ENCODE measurements around the gene SLC47A1. TPM values are rescaled to one million over a fixed set of nuclear protein-coding genes. Genes with fewer than 3 reads are reported as not detected.

SLC47A1 gene
- total and polyA plus RNA-seq, 2 of the 13 experiments (the other 11 are each of a cell fraction or from before 2014, with no cell fraction given): 42.1 to 67.5 TPM

DNA sequence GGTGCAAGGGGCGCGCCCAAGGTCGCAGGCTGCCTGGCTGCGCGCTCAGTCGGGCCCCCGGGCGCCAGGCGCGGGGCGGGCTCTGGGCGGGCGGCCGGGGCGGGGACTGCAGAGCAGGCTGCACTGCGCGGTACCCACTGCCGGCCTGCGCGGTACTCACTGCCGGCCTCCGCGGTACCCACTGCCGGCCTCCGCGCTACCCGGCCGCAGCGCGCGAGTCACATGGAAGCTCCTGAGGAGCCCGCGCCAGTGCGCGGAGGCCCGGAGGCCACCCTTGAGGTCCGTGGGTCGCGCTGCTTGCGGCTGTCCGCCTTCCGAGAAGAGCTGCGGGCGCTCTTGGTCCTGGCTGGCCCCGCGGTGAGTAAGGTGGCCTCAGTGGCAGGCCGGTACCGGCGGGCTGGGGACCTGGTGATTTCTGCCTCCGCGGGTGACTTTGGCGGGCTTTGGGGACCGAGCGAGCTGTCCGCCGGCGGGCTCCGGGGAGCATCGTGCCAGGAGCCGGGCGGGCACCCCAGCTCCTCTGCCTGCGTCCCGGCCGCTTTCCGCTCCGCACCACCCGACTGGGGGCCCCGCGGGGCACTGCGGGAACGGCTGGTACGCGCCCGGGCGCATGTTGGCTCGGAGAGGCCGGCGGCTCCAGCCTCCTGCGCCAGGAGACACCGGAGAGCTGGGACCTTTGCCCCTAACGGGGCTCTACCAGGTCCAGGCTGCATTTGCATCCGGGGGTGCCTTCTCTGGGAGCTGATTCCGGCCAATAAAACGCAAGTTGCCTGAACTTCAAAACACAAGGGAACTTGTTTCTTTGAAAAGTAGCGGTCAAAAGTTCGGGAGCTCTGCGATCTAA is at the start of gene SLC47A1 (continued):
- TF ChIP-seq ZNF282 (IDR thresholded peaks at IDR 0.05; ENCODE audit: partially characterized antibody) (no peak), ZNF34 (CRISPR knock-in tag; IDR thresholded peaks at IDR 0.05; ENCODE audit: borderline replicate concordance) (no peak), MED1 (CRISPR knock-in tag; IDR thresholded peaks at IDR 0.05) (0 out of 2 replicates have a peak, but pooled peaks have one; percentile 28), EZH2 (conservative IDR thresholded peaks at IDR 0.05; ENCODE audit: low read depth, low read length) (no peak), NCOA5 (CRISPR knock-in tag; IDR thresholded peaks at IDR 0.05) (no peak), GTF2F1 (IDR thresholded peaks at IDR 0.05; ENCODE audit: low read length) (no peak), FOXC1 (CRISPR knock-in tag; IDR thresholded peaks at IDR 0.05; ENCODE audit: borderline replicate concordance) (no peak; the same call in 1 of the 2 replicates), ELF3 (CRISPR knock-in tag; IDR thresholded peaks at IDR 0.05) (no peak), NFAT5 (CRISPR knock-in tag; IDR thresholded peaks at IDR 0.05) (no peak), NFRKB (IDR thresholded peaks at IDR 0.05) (no peak), MNT (IDR thresholded peaks at IDR 0.05) (no peak), POGZ (CRISPR knock-in tag; IDR thresholded peaks at IDR 0.05) (peak; percentile 64), TGIF2 (CRISPR knock-in tag; IDR thresholded peaks at IDR 0.05) (no peak), SIX1 (CRISPR knock-in tag; IDR thresholded peaks at IDR 0.05; ENCODE audit: borderline replicate concordance) (0 out of 2 replicates have a peak, but pooled peaks have one; percentile 9), MAFK (conservative IDR thresholded peaks at IDR 0.05 in 1 of 2, IDR thresholded peaks at IDR 0.05 in 1 of 2; ENCODE audit: low read length in 2 of 2) (no peak), ZNF747 (CRISPR knock-in tag; IDR thresholded peaks at IDR 0.05; ENCODE audit: borderline replicate concordance) (no peak)
- TF ChIP-seq, protein P1, sequence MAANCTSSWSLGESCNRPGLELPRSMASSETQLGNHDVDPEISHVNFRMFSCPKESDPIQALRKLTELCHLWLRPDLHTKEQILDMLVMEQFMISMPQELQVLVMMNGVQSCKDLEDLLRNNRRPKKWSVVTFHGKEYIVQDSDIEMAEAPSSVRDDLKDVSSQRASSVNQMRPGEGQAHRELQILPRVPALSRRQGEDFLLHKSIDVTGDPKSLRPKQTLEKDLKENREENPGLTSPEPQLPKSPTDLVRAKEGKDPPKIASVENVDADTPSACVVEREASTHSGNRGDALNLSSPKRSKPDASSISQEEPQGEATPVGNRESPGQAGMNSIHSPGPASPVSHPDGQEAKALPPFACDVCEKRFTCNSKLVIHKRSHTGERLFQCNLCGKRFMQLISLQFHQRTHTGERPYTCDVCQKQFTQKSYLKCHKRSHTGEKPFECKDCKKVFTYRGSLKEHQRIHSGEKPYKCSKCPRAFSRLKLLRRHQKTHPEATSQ (CRISPR knock-in tag; IDR thresholded peaks at IDR 0.05; ENCODE audit: borderline replicate concordance): no peak
- TF ChIP-seq, protein P2, sequence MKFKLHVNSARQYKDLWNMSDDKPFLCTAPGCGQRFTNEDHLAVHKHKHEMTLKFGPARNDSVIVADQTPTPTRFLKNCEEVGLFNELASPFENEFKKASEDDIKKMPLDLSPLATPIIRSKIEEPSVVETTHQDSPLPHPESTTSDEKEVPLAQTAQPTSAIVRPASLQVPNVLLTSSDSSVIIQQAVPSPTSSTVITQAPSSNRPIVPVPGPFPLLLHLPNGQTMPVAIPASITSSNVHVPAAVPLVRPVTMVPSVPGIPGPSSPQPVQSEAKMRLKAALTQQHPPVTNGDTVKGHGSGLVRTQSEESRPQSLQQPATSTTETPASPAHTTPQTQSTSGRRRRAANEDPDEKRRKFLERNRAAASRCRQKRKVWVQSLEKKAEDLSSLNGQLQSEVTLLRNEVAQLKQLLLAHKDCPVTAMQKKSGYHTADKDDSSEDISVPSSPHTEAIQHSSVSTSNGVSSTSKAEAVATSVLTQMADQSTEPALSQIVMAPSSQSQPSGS (CRISPR knock-in tag; IDR thresholded peaks at IDR 0.05): no peak
- TF ChIP-seq, protein P3, sequence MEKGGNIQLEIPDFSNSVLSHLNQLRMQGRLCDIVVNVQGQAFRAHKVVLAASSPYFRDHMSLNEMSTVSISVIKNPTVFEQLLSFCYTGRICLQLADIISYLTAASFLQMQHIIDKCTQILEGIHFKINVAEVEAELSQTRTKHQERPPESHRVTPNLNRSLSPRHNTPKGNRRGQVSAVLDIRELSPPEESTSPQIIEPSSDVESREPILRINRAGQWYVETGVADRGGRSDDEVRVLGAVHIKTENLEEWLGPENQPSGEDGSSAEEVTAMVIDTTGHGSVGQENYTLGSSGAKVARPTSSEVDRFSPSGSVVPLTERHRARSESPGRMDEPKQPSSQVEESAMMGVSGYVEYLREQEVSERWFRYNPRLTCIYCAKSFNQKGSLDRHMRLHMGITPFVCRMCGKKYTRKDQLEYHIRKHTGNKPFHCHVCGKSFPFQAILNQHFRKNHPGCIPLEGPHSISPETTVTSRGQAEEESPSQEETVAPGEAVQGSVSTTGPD (CRISPR knock-in tag; IDR thresholded peaks at IDR 0.05): no peak
